Uterus (tissue), 2 donors: ENCODE measurements around the gene IRF2BPL.

Source experiments
- POLR2A ChIP-seq, 2 donors: fragments of 450-650 bp; IDR thresholded peaks; one replicate each; pipeline ENCODE4 v1.6.1; 2016; ENCODE audit warnings: antibody characterized with exemption in 2 of 2, mild to moderate bottlenecking in 1 of 2, moderate library complexity in 1 of 2
- TF ChIP-seq, protein P1 (sequence below), 4 experiments: fragments of 200-600 bp in 2 of 4; fragments of 450-650 bp in 2 of 4; sonication (generic) in 2 of 4; IDR thresholded peaks; one replicate each; pipeline ENCODE4 v1.5.1; 2016 to 2019; ENCODE audit warnings: antibody characterized with exemption in 4 of 4, mild to moderate bottlenecking in 2 of 4, moderate library complexity in 1 of 4

DNA sequence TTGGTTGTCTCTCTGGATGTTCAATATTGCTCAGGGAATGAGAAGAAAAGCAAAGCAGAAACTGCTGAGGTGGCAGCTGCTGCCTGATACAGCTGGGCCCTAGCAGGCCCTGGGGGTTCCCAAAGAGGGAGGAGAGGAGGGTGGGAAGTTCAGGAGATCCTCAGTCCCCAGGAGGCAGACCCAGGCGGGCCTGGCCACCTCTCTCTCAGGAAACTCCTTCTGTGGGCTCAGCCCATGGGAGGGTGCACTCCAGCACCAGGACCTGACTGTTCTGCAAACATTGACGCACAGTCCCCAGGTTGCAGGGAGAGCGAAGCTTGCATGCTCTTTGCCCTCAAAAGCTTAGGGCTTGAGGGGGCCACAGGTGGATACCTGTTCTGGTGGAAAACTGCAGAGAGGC lies 29.6 kb downstream of the IRF2BPL start:
- TF ChIP-seq, protein P1, sequence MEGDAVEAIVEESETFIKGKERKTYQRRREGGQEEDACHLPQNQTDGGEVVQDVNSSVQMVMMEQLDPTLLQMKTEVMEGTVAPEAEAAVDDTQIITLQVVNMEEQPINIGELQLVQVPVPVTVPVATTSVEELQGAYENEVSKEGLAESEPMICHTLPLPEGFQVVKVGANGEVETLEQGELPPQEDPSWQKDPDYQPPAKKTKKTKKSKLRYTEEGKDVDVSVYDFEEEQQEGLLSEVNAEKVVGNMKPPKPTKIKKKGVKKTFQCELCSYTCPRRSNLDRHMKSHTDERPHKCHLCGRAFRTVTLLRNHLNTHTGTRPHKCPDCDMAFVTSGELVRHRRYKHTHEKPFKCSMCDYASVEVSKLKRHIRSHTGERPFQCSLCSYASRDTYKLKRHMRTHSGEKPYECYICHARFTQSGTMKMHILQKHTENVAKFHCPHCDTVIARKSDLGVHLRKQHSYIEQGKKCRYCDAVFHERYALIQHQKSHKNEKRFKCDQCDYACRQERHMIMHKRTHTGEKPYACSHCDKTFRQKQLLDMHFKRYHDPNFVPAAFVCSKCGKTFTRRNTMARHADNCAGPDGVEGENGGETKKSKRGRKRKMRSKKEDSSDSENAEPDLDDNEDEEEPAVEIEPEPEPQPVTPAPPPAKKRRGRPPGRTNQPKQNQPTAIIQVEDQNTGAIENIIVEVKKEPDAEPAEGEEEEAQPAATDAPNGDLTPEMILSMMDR (IDR thresholded peaks at IDR 0.05) = no peak
- no peak for TF ChIP-seq POLR2A (IDR thresholded peaks at IDR 0.05)
